Measurements from ENCODE around the gene GNB1L.

The GNB1L gene

DNA sequence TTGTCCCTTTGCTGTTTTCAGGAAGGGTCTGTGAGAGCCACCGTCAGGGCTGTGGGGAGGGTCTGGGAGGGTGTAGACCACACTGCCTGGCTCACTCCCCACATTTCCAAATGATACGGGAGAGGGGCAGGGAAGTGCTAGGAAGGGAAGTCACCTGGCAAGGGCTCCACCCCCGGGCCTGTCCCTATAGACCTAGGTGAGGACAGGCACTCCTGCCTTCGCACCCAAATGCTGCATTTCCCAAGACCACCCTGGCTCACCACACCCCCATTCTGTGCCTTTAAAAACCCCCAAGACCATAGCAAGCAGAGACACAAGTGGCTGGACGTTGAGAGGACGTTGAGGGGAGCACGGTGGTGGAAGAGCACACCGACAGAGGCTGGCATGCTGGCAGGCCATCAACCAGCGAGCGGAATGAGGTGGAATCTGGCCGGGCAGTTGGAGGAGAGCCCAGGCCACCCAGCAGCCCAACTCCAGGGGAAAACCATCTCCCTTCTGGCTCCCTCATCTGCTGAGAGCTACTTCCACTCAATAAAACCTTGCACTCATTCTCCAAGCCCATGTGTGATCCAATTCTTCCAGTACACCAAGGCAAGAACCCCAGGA, 45.7 kb downstream of the GNB1L start:
- no peak for DNase-seq (ENCODE audit: low read depth in 2 of 2)

- DNase-seq (ENCODE audit: low read depth in 2 of 2) = no peak
These were observed 46.5 kb downstream of the GNB1L start for GRCh38 chr22:19807914-19808872.

DNA sequence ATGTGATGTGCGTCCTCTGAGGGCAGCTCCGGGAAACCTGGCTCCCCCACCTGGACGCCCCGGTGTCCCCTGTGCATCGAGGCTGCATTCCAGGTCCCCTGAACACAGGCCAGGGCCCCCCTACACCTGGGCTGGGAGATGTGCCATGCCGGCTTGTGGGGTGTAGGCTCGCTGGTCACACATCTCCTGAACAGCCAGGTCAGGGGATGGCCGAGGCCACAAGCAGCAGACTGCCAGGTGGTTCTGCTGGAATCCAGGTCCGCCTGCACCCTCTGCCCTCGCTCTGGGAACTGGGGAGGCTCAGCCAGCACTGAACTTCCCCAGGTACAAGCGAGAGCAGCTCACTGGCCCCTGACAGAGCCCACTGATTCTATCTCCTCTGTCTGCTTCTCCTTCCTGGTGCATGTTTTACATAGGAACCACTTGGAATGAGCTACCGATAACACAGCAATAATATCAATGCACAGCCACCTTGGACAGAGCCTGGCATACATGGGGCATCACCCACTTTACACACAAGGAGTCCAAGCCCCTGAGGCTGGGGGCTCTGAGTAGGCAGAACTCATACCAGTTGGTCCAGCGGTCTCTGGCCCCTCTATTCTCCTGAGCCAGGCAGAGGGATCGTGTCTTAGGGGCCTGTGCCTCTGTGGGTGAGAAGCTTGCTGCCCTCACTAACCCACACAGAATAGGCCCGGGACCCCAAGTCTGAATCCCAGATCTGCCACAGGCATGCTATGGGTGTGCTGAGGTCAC, 47.3 kb downstream of the GNB1L start:
- no peak for DNase-seq (ENCODE audit: low read depth in 2 of 2)

DNA sequence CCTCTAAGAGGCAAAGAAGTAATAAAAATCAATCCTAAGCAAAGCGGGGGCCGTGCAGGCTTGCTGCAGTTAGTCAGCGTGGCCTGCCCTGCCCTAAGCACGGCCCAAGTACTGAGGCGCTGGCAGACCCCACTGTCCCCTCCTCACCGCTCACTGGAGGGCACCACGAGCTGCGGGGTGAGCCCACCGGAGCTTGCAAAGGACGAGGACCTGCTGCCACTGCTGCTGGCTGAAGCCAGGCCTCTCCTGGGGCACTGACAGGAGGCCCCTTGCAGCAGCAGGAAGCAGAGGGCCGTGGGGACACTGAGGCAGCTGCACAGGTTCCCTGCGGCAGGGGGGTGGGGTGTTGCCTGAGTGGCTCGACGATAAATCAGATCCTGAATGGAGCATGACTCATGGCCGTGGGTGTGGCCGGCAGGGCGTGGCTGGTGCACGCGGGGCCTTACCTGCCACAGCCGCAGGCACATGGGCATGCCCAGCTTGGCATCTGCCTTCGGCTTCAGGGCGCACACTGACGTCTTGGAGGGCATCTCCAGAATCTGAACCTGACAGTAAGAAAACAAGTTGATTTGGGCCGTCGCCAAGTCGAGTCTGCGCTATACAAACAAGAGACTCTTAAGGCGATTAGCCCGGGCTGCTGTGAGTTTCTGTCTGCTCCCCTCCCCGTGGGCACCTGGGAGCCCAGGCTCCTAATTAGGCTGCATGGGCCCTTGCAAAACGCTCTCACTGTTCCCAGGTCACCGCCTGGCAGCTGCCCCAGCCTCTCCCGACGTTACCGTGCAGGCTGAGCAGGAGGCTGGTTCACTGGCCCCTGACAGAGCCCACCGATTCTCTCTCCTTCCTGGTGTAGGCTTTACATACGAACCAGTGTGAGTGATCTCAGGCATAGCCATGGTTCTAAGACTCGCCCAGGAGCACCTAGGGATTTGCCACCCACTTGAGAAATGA, 48.2 kb downstream of the GNB1L start:
- no peak for DNase-seq (ENCODE audit: low read depth in 2 of 2)

DNA sequence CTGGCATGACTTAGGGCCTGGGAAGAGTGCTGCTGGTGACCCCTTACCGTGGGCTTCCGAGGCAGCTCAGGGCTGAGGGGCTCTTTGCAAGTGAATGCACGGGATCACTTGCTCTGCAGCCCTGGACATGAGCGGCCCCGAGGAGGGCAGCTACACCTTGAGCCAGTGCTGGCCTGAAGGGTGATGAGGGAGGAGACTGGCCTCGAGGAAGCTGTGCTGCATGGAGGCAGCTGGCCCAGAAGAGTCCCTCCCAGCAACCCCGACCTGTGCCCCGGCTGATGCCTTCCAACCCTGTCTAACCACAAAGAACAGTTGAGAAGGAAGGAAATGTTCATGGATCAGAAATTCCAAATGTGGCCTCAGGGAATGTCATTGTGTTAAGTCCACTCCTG, 48.9 kb downstream of the GNB1L start:
- DNase-seq (ENCODE audit: low read depth in 2 of 2) = no peak

DNA sequence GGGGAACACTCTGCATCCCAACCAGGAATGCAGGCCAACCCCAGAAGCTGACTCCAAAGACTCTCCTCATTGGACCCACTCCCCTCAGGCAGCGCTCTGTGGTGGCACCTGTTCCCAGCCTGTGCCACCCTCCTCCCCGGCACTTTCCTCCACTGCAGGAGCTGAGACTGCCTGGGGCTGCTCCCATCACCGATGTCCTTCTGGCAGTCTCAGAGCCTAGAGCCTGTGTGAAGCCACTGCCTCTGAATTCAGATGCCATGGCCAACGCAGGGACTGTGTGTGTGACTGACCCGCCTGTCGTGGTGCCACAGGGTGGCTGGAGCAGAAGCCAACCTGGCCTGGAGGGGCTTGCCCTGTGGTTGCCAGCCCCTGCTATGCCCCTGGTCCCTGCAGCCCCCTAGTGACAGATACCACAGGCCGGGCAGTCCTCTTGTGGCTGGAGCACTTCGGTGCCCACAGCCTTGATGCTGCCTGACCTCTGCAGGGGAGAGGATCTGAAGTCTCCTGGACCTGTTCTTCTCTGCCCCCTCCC, 50.9 kb downstream of the GNB1L start:
- DNase-seq (ENCODE audit: low read depth in 2 of 2) = no peak

- DNase-seq (ENCODE audit: low read depth in 2 of 2) = no peak
These were observed 51.6 kb downstream of the GNB1L start for GRCh38 chr22:19802894-19803735.

GRCh38 chr22:19802001-19802893, 52.4 kb downstream of the GNB1L start:
- DNase-seq (ENCODE audit: low read depth in 2 of 2) = no peak

DNA sequence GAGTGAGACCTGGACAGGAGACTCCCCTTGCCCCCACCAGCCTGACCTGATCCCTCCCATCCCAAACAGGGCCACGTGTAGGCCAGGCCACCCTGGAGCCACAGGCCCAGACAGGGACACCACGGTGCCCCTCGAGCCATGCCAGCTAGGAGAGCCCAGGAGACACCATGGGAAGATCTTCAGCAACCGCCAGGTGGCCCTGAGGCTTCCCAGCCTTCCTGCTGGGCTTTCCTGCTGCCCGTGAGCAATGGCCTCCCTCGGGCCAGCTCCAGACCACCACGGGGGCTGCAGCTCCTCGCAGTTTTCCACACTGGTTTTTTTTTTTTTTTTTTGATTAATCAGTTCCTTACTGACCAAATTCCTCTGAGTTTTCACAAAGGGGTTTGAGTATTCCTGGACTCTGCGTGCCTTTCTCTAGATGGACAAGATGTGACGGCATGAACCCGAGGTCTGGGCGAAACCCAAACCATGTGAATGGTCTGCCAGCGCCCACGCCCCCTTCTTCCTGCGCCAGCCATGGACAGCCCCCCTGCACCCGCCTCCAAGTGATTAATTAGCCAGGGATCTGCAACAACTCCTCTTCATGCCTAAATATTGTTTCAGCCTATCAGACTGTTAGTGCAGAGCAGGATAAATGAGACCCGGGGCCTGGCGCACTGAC, 53.2 kb downstream of the GNB1L start:
- no peak for DNase-seq (ENCODE audit: low read depth in 2 of 2)

GRCh38 chr22:19800761-19801244, 53.9 kb downstream of the GNB1L start:
- no peak for DNase-seq (ENCODE audit: low read depth in 2 of 2)

DNA sequence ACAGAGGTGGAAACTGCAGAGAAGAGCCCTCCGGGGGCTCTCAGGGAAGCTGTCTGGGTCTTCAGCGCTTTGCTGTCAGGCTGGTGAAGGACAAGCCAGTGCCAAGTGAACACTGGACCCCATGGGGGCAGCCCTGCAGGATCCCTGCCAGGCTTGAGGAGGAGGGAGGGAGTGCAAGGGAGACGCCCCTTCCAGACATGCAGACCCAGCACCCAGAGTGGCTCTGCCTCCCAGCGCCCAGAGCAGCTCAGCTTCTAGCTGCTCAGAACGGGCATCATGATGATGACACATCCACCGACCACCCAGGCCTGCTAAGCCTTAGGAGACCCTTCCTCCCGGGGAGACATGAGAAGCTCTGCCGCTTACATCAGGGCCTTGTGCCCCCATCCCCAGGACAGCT, 54.4 kb downstream of the GNB1L start:
- DNase-seq (ENCODE audit: low read depth in 2 of 2) = no peak

GRCh38 chr22:19799322-19800190, 55.1 kb downstream of the GNB1L start:
- DNase-seq (ENCODE audit: low read depth in 2 of 2) = no peak

DNA sequence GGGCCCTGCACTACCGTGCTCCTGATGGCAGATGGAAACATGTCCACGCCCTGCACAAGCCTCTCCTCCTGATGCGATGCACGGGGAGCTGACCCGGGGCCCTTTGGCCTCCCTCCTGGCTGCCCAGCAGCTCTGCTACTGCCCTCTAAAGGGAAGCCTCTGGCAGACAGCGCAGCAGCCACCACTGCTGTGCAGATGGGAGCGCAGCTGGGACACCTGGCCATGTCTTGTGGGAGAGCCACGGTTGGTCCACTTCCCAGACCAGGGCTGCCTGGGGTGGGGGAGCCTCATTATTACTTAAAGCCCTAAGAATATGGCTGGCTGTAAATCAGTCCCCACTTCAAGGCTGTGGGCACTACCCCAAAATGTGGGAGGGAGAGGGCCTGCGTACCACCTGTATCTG, 55.8 kb downstream of the GNB1L start:
- DNase-seq (ENCODE audit: low read depth in 2 of 2) = no peak

GRCh38 chr22:19798003-19798665, 56.5 kb downstream of the GNB1L start:
- no peak for DNase-seq (ENCODE audit: low read depth in 2 of 2)

DNA sequence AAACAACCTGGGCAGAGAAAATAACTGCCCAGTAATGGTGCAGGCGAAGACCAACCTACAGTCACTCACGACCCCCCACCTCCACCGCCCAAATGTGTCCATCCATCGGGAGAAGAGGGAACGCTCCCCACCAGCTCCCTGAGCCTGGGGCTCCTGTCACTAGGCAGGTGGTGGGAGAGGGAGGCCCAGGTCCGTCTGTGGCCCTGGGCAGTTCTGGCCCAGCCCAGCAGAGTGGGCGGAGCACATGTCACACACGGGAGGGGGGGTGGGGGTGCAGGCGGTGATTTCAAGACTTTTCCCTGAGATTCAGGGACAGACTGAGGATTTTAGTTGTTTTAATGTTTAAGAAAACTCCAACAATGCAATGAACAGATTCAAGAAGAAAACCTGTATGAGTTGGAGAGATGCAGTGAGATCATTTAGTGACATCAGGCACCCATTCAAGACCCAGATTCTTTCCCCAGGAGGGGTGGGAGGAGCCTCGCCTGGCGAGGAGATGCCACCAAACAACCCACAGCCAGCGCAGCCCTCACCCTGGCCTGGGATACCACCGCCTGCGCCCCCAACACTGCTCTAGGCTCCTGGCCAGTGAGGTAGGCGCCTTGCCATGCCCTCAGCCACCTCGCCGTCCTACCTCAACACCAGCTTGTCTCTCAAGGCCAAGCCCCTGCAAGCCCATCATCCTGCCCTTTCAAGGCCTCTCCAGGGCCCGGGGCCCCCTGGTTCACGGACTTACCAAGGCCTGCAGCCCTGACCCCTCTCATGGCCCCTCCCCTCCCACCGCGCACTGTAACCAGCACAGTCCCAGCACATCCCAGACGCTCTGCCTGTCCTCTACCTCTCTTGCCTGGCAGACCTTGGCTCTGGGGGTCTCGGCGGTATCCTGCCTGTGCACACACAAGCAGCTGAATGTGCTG, 57.3 kb downstream of the GNB1L start:
- DNase-seq (ENCODE audit: low read depth in 2 of 2) = no peak

GRCh38 chr22:19796160-19796559, 58.5 kb downstream of the GNB1L start:
- no peak for DNase-seq (ENCODE audit: low read depth in 2 of 2)

All from activated CD4-positive, alpha-beta T cell treated with anti-CD3 and anti-CD28 coated beads for 24 hours (primary cell).